Left colon (tissue), 2 donors: ENCODE results near the gene ABO. TPM values are rescaled to one million over a fixed set of nuclear protein-coding genes. Genes with fewer than 3 reads are reported as not detected.
"Not testable (repeated sequence)": the region's sequence is repeated elsewhere in the genome, so short reads cannot be mapped to it uniquely, and the experiment has no call there.

Source experiments
- ATAC-seq: fragments of 200-7000 bp; cut with Tn5 transposase; one replicate; pipeline ENCODE4 v1.9.1; 2020; ENCODE audit warnings: mild to moderate bottlenecking, moderate library complexity
- DNase-seq, 2 donors: peaks; one replicate each; pipeline ENCODE4 v3.0.0-alpha.2; 2020
- intact Hi-C, 2 donors: fragments of 100-400 bp; cut with DNase I in 1 of 2; cut with micrococcal nuclease in 1 of 2; formaldehyde crosslinking; loops; one replicate each; pipeline versions ENCODE4 v1.11.2 to v1.14.0; 2022; cut with DNase I, micrococcal nuclease
- total RNA-seq, 2 donors: library from RNA; stranded (reverse); fragmentation: NEBNext Ultra II Directional; extraction: Animal tissue kit (Norgen Biotek cat#: 25700); gene quantifications; one replicate each; pipeline ENCODE4 v1.2.1, GENCODE V29; 2021
- donor health status: DM: no; HTN: no; CAD: no.
- donor health status: DM: yes; HTN: yes; CAD: no.

ABO gene
- total RNA-seq, 2 donors from 2014 or later = 77.6 to 95.1 TPM

- ATAC-seq (no peak), DNase-seq (no peak)
- intact Hi-C loops = no loop called here
Measured at GRCh38 chr9:133233681-133234432, 41.1 kb downstream of the ABO start.

GRCh38 chr9:133231934-133232568, 43.0 kb downstream of the ABO start:
- ATAC-seq = peak; percentile 85
- DNase-seq, intact Hi-C loops: not testable (repeated sequence)

DNA sequence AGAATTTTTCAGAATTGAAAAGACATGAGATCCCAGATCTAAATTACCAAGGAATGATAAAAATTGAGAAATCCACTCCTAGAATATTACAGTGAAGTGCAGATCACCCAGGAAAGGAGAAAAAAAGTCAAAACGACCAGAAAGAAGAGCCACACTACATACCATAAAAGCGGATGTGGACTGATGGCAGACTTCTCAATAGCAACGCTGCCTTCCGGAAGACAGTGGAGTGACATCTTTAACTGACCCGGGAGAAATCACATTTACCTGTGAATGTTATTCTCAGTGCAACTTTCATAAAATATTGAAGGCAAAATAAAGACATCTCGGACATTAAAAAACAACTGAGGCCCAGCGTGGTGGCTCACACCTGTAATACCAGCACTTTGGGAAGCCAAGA, 44.5 kb downstream of the ABO start:
- DNase-seq, intact Hi-C loops, ATAC-seq: not testable (repeated sequence)

DNA sequence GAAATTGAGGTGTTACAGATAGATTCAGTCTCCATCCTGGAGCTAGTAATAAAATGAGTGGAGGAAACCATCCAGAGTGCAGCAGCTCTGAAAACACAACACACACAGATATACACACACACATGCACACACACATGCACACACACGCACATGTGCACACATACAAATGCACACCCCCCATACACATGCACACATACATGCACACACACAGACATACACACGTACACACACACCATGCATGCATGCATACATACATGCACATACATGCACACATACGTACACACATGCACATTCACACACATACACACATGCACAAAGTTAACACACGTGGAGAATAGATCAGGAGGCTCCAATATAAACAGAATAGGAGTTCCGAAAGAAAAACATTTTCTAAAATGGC, 44.9 kb downstream of the ABO start:
- ATAC-seq = no peak
- intact Hi-C loops = no loop called here
- no peak for DNase-seq

DNA sequence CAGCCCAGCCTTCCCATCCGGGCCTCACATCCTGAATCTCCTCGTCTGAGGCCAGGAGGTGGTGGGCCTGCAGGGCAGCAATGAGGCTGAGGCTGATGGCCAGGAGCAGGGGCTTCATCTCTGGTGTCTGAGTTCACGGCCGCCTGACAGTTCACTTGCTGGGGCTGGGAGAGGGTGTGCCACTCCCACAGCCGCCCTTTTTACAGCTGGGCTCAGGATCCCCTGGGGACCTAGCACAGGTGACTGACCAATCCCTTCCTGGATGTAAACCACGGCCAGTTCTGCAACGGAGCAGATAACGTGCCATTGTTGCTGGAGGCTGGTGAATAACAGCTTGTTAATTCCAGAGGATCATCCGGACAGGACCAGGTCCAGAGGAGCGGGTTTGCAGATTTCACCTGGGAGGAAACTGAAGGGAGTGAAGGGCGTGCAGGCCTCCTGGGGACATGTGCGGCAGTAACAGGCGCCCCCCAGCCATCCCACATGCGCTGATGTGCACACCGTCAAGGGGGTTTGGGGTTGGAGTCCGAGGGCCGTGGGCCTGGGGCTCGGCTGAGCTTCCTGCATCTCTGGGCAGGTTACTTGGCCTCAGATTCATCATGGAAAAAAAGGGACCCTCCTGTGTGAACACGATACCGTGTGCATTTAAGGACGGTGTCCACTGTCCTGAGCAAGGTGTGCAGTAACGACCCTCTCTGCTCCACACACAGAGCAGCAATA, 46.4 kb downstream of the ABO start:
- intact Hi-C loops, ATAC-seq, DNase-seq: not testable (repeated sequence)

- intact Hi-C loops, DNase-seq, ATAC-seq: not testable (repeated sequence)
Measured at GRCh38 chr9:133227996-133228395, 47.0 kb downstream of the ABO start.

GRCh38 chr9:133227242-133227860, 47.6 kb downstream of the ABO start:
- intact Hi-C loops = no loop called here
- DNase-seq = no peak
- ATAC-seq = no peak

- intact Hi-C loops = no loop called here
- DNase-seq (no peak), ATAC-seq (no peak)
Measured at GRCh38 chr9:133226219-133227171, 48.5 kb downstream of the ABO start.

DNA sequence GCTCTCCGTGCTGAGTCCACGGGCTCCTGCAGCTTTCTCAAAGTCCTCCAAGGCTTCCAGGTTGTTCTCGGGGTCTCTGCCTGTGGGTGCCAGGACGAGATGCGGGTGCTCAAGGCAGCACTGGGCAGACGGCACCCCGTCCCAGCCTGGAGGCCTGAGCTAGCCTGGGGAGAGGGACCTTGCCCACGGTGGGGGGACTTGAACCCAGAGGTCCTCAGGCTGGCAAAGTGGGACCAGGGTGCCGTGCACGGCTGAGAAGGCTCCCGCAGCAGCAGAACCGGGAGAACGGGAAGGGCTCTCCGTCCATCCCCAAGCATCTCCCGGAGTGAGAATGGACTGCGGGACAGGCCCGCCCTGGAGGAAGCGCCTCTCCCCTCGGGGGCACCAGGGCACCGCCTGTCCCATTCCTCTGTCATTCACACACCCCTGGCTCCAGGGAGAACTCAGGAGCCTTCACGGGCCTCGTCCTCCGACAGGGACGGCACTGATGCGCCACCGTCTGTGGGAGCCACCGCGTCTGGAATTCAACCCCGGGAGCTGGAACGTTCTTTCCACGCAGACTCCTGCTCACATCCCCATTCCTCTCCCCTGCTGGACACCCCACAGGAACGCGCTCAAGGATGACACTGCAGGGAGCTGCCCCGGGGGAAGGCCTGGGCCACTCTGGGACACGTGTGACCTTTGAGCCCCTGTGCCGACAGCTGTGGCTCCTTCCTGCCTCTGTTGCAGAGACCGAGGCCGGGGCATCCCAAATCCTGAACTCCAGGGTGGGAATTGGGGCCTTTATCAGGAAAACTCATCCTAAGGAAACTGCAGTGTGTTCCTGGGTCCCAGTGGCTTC, 49.6 kb downstream of the ABO start:
- no peak for ATAC-seq
- intact Hi-C loops = no loop called here
- no peak for DNase-seq

GRCh38 chr9:133224762-133225161, 50.2 kb downstream of the ABO start:
- no peak for ATAC-seq
- intact Hi-C loops = no loop called here
- DNase-seq = no peak

DNA sequence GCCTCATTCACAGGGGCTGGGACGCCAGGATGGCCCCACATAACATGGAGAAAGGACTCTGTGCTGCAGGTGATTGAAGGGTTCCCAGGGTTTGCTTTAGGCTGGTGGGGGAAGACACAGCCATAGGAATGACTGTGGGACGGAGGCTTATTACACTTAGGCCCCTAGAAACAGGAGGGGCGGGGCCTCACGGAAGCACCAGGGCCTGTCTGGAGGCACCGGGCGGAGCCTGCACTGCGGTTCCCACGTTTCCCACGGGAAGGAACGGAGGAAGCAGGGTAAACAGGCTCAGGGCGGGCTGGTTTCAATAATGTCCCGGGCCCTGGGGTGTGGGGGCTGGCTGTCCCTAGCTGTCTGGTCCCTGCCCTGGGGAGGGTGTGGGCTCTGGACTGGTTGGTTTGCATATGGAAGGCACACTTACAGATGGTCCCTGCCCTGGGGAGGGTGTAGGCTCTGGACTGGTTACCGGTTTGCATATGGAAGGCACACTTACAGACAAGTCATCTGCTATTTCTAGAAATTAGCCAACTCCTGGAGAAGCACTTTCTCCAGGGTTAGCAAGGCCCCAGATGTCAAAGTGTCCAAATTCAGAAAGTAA, 51.7 kb downstream of the ABO start:
- peak; percentile 93 for ATAC-seq
- DNase-seq = peak in 1 of 2 donors; percentile 54
- intact Hi-C loops = not testable (repeated sequence)

DNA sequence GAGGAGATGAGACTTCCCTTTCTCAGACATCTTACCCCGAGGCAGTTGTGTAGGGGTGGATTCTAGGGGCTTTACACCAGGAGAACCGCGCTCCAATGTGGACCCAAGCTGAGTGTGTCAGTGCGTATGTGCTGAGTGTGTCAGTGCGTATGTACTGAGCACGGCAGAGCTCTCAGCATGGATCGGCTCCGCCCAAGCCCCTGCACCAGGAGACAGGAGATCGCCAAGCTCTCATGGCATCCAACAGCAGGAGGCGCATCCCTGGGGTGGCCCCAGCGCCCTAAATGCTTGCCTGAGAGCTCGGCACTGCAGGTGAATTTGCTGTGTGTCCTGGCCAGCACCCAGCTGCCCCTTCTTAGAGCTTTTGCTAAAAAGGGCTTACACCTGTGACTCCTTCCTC, 53.0 kb downstream of the ABO start:
- intact Hi-C loops, DNase-seq, ATAC-seq: not testable (repeated sequence)

DNA sequence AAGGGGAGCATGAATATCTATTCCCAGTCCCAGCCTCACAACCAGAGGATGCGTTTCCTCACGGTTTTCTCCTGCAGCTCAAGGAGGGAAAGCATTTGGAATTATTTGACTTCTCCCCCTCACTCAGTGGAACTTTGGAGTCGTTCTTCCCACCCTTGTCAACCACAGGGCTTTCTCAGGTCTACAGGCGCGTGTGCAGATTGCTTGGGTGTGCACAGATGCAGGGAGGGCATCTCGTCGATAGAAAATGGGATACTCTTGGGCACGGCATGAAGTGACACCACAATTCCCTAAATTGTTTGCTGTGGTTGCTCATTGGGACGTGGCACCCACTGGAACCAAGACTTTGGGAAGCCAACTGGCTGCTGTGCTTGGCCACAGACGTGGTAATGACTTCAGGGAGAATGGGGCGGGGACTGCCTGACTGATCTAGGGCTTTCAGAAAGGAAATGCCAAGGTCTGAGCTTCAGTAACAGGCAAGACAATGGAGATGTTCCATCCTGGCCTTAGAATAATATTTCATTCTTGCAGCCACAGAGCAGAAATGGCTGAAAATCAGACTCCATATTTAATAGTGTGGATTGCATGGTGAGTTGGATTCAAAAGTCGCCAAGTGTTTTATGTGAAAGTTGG, 53.7 kb downstream of the ABO start:
- intact Hi-C loops = no loop called here
- no peak for ATAC-seq
- no peak for DNase-seq

DNA sequence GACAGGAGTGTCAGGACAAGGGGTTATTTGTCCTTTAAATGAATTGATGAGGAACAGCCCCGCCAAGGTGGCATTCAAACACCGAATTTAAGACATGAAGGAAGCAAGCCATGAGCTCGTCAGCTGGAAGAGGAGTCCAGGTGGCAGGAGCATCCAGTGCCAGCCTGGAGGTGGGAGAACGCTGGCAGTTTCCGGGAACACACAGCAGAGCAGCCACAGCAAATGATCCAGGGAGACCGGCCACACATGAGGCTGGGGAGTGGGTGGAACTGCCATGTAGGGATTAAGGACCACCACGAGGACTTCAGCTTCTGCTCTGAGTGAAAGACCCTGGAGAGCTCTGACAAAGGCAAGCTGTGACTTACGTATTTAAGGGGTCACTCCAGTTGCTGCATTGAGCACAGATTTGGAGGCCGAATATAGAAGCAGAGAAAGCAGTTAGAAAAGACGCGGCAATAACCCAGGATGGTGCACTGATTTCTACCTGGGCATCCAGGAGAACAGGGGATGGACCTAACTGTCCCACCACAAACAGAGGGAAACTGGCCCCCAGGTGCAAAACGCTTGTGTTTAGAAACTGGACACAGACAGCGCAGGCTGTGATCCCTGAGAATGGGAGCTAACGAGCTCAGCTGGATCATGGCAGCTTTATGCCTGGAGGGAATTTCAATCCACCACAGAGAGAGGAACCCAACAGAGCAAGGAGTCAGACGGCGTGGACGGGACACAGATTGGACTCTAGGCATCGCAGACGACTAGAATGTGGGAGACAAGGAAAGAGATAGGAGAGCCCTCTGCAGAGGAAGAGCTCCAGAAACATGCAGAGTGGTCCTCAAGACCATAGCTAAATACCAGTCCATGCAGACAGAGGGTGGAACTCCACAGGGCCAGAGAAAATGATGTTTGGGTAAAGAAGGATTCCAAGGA, 56.7 kb downstream of the ABO start:
- intact Hi-C loops, ATAC-seq, DNase-seq: not testable (repeated sequence)

DNA sequence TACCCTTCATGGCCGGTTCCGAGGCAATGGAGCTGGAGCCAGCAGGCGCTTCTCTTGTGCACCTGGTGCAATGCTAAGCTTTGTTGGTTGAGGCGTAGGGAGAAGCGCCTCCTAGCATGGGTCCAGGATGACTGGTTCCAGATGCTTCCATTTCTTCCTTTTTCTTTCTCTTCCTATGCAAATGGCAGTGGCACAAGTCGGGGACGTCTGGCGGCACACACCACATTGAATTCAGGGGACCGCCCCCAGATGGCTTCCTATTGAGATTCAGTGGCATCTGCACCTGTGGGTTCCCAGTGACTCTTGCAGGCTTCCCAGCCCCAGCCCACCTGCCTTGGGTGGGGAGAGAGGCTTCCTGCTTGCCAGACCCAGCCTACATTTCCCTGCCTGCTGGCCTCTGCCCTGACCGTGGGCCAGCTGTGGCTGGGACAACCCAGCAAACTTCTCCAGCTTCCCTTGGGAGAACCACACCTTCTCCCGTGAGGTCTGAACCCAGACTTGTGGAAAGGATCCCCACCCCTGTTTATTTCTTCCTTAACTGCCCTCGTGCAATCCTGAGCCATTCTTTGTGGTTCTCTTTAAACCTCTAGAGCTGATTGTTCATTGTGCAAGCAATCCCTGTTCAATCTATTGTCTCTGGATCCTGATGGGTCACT, 57.5 kb downstream of the ABO start:
- peak; percentile 70 for ATAC-seq
- DNase-seq, intact Hi-C loops: not testable (repeated sequence)
